ENCODE data around the gene TSPAN12. TPM values are rescaled to one million over a fixed set of nuclear protein-coding genes. Genes with fewer than 3 reads are reported as not detected.

The TSPAN12 gene
- total and polyA plus RNA-seq, 2 donors (not counting 3 experiments of a cell fraction or from before 2014, with no cell fraction given): 9.3 to 19.8 TPM

DNA sequence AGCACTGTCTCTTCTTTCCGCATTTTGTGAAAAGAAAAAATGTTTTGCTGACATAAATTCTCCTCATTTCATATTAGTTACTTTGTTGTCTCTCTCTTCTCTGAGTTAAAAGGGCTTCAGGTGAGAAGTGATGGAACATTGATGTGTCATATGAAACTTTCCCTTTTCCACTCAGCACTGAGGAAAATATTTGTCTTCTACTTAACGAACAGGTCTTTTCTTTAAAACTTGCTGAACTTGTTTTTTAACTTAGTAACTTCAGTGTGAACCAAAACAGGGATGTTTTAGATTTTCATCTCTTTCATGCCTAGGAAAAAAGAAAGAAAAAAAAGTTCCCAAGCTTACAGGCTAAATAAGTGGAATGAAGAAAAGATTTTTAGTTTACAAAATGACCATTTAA is 19.0 kb upstream of the TSPAN12 start:
- peaks cover 8% of the 10 kb centered on the region for H3K4me1 ChIP-seq (ENCODE audit: control insufficient read depth, extremely low read depth, insufficient read depth, low read length)
- dilution Hi-C loops (cut with MboI; ENCODE audit: extremely low pct_ligation_motif_present, low sequenced_read_pairs): no loop called here
- POLR2A ChIA-PET: no interaction called here

More for the DNA sequence above, 19.0 kb upstream of the TSPAN12 start:
- Histone ChIP-seq H3K9ac (replicated peaks; ENCODE audit: extremely low read depth, insufficient read depth, low read length) (no peak overlapping the region), H4K20me1 (replicated peaks; ENCODE audit: control insufficient read depth, extremely low read depth, insufficient read depth, low read length) (no peaks in the 10 kb centered on the region), H3K36me3 (ENCODE audit: control insufficient read depth in 2 of 2, extremely low read depth in 1 of 2, insufficient read depth in 2 of 2, low read length in 2 of 2) (no peaks in the 10 kb centered on the region), H3K27me3 (ENCODE audit: control insufficient read depth in 2 of 2, insufficient read depth in 2 of 2, low read length in 2 of 2) (no peaks in the 10 kb centered on the region), H3K9me1 (replicated peaks; ENCODE audit: control insufficient read depth, extremely low read depth, insufficient read depth, low read length) (no peaks in the 10 kb centered on the region), H3K4me2 (ENCODE audit: insufficient read depth, low read length) (no peak overlapping the region), H3K27ac (ENCODE audit: insufficient read depth, low read depth, low read length) (no peak overlapping the region), H3K4me3 (replicated peaks in 1 of 3; ENCODE audit: insufficient read depth in 1 of 3, low read depth in 1 of 3, low read length in 3 of 3) (no peak overlapping the region), H2AFZ (ENCODE audit: low read depth, low read length) (no peak overlapping the region), H3K9me3 (replicated peaks; ENCODE audit: control insufficient read depth, insufficient read depth, low read length) (no peaks in the 10 kb centered on the region), H3K79me2 (ENCODE audit: control insufficient read depth, insufficient read depth, low read length) (no peaks in the 10 kb centered on the region)
- CTCF ChIA-PET: interaction anchor here (1.2 to 1.6 kb wide), 2 partner anchors 37 to 111 kb away, joined by 3 read pairs; partner anchors contain the start of gene CPED1
- no peak for DNase-seq (ENCODE audit: low read depth, low spot score)
- no TSS peak for BruUV-seq (replicated peaks)
- no peak for FAIRE-seq
- intact Hi-C loops (cut with micrococcal nuclease): no loop called here
- TF ChIP-seq JUN (IDR thresholded peaks at IDR 0.05; ENCODE audit: borderline replicate concordance, insufficient read depth, insufficient read length, low read depth) (no peak), GATA2 (IDR thresholded peaks at IDR 0.05; ENCODE audit: insufficient read depth, insufficient read length, low read depth, low read length) (no peak), POLR2AphosphoS5 (IDR thresholded peaks at IDR 0.05; ENCODE audit: insufficient read depth, low read depth, low read length) (no peak), MYC (IDR thresholded peaks at IDR 0.05; ENCODE audit: low read depth, low read length) (no peak), EZH2 (IDR thresholded peaks at IDR 0.05; ENCODE audit: borderline replicate concordance, low read depth, low read length, severe bottlenecking) (no peak), FOS (IDR thresholded peaks at IDR 0.05; ENCODE audit: borderline replicate concordance, insufficient read depth, low read length) (no peak), POLR2A (IDR thresholded peaks at IDR 0.05; ENCODE audit: low read depth, low read length) (no peak)
- TF ChIP-seq, protein P1, sequence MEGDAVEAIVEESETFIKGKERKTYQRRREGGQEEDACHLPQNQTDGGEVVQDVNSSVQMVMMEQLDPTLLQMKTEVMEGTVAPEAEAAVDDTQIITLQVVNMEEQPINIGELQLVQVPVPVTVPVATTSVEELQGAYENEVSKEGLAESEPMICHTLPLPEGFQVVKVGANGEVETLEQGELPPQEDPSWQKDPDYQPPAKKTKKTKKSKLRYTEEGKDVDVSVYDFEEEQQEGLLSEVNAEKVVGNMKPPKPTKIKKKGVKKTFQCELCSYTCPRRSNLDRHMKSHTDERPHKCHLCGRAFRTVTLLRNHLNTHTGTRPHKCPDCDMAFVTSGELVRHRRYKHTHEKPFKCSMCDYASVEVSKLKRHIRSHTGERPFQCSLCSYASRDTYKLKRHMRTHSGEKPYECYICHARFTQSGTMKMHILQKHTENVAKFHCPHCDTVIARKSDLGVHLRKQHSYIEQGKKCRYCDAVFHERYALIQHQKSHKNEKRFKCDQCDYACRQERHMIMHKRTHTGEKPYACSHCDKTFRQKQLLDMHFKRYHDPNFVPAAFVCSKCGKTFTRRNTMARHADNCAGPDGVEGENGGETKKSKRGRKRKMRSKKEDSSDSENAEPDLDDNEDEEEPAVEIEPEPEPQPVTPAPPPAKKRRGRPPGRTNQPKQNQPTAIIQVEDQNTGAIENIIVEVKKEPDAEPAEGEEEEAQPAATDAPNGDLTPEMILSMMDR (IDR thresholded peaks at IDR 0.05; ENCODE audit: extremely low read depth in 1 of 2, insufficient read depth in 1 of 2, low read depth in 1 of 2, low read length in 2 of 2): no peak
- TF ChIP-seq, protein P2, sequence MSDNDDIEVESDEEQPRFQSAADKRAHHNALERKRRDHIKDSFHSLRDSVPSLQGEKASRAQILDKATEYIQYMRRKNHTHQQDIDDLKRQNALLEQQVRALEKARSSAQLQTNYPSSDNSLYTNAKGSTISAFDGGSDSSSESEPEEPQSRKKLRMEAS (IDR thresholded peaks at IDR 0.05; ENCODE audit: insufficient read depth, insufficient read length): no peak

Measured in endothelial cell of umbilical vein (primary cell).